IMR-90 (cell line): ENCODE results near the gene GPC4. TPM values are rescaled to one million over a fixed set of nuclear protein-coding genes. Genes with fewer than 3 reads are reported as not detected.

Experiments used
- ATAC-seq: fragments of 200-7000 bp; cut with Tn5 transposase; 2 replicates; pipeline ENCODE4 v1.9.1; 2020; ENCODE audit warnings: low read depth, mild to moderate bottlenecking, moderate library complexity
- BruUV-seq: library from RNA; stranded (reverse); fragments of 400-500 nt; replicated peaks from 2 replicates; lab custom pipeline; 2021; lab: Mats Ljungman, UMichigan
- CTCF ChIA-PET: fragments of 300-600 bp; formaldehyde crosslinking; extraction: SDS; loops from one replicate; lab custom pipeline; 2021; ENCODE audit warnings: antibody characterized with exemption; lab: Yijun Ruan, JAX
- POLR2A ChIA-PET: fragments of 300-600 bp; sonication (Branson Sonifier 250); formaldehyde crosslinking; loops from one replicate; lab custom pipeline; 2022; ENCODE audit warnings: antibody characterized with exemption; ENCODE audit not compliant: unreplicated experiment; lab: Charles Lee
- DNase-seq: peaks from one replicate; pipeline ENCODE4 v3.0.0; 2013
- H2AFZ ChIP-seq: replicated peaks from 2 replicates; pipeline ENCODE3; 2013; ENCODE audit warnings: low read length, mild to moderate bottlenecking; ENCODE audit not compliant: poor library complexity
- H2AK5ac ChIP-seq: 2 replicates; pipeline ENCODE4 v1.6.1; 2013; ENCODE audit warnings: low read depth, low read length, inconsistent platforms
- H2AK9ac ChIP-seq: replicated peaks from 2 replicates; pipeline ENCODE3; 2013; ENCODE audit warnings: mild to moderate bottlenecking, low read depth, low read length, moderate library complexity; ENCODE audit not compliant: poor library complexity
- H2BK120ac ChIP-seq: 2 replicates; pipeline ENCODE4 v1.6.1; 2013; ENCODE audit warnings: low read depth, low read length, inconsistent platforms
- H2BK15ac ChIP-seq: 3 replicates; pipeline ENCODE4 v1.6.1; 2013; ENCODE audit warnings: low read depth, low read length, inconsistent platforms
- H2BK20ac ChIP-seq: 2 replicates; pipeline ENCODE4 v1.6.1; 2013; ENCODE audit warnings: low read depth, mild to moderate bottlenecking, inconsistent platforms, low read length, moderate library complexity
- H2BK5ac ChIP-seq: 2 replicates; pipeline ENCODE4 v1.6.1; 2013; ENCODE audit warnings: mild to moderate bottlenecking, low read depth, low read length, inconsistent platforms; ENCODE audit not compliant: poor library complexity, severe bottlenecking
- H3K14ac ChIP-seq: replicated peaks from 2 replicates; pipeline ENCODE4 v1.6.1; 2013; ENCODE audit warnings: low read depth, low read length, inconsistent platforms
- H3K18ac ChIP-seq: 2 replicates; pipeline ENCODE4 v1.6.1; 2013; ENCODE audit warnings: low read depth, low read length, control low read depth
- H3K23ac ChIP-seq: 2 replicates; pipeline ENCODE4 v1.6.1; 2013; ENCODE audit warnings: low read depth, low read length, inconsistent platforms
- H3K27ac ChIP-seq: 2 replicates; pipeline ENCODE4 v1.5.1; 2013; ENCODE audit warnings: mild to moderate bottlenecking, control low read depth, low read length; ENCODE audit not compliant: insufficient read depth
- H3K27me3 ChIP-seq: 2 replicates; pipeline ENCODE4 v1.6.1; 2013; ENCODE audit warnings: low read length; ENCODE audit not compliant: control insufficient read depth, insufficient read depth
- H3K36me3 ChIP-seq: 2 replicates; pipeline ENCODE4 v1.6.1; 2013; ENCODE audit warnings: low read length, mixed read lengths; ENCODE audit not compliant: control insufficient read depth, insufficient read depth
- H3K4ac ChIP-seq: 2 replicates; pipeline ENCODE4 v1.6.1; 2013; ENCODE audit warnings: low read depth, low read length, inconsistent platforms
- H3K4me1 ChIP-seq: 2 replicates; pipeline ENCODE4 v1.6.1; 2013; ENCODE audit warnings: low read length, mixed read lengths; ENCODE audit not compliant: control insufficient read depth, insufficient read depth
- H3K4me2 ChIP-seq: 2 replicates; pipeline ENCODE4 v1.6.1; 2013; ENCODE audit warnings: low read depth, mild to moderate bottlenecking, control low read depth, low read length, moderate library complexity
- H3K4me3 ChIP-seq: 2 replicates; pipeline ENCODE4 v1.5.1; 2013; ENCODE audit warnings: low read depth, mild to moderate bottlenecking, control low read depth, low read length, moderate library complexity; ENCODE audit not compliant: insufficient read depth
- H3K56ac ChIP-seq: 2 replicates; pipeline ENCODE4 v1.6.1; 2013; ENCODE audit warnings: low read length, inconsistent platforms; ENCODE audit not compliant: insufficient read depth; ENCODE audit errors: extremely low read depth
- H3K79me1 ChIP-seq, 2 experiments: 2 replicates each; pipeline ENCODE4 v1.6.1; 2013; ENCODE audit warnings: low read length in 2 of 2, inconsistent platforms in 1 of 2, low read depth in 1 of 2
- H3K9ac ChIP-seq: 2 replicates; pipeline ENCODE4 v1.6.1; 2013; ENCODE audit warnings: low read depth, low read length, control low read depth
- H3K9me1 ChIP-seq: 2 replicates; pipeline ENCODE4 v1.6.1; 2013; ENCODE audit warnings: low read length, inconsistent platforms; ENCODE audit not compliant: insufficient read depth
- H3K9me3 ChIP-seq: 2 replicates; pipeline ENCODE4 v1.6.1; 2013; ENCODE audit warnings: low read length; ENCODE audit not compliant: control insufficient read depth, insufficient read depth
- H4K20me1 ChIP-seq: 2 replicates; pipeline ENCODE4 v1.6.1; 2013; ENCODE audit warnings: low read length, inconsistent platforms; ENCODE audit not compliant: insufficient read depth
- H4K5ac ChIP-seq: 2 replicates; pipeline ENCODE4 v1.6.1; 2013; ENCODE audit warnings: mild to moderate bottlenecking, low read depth, low read length, control low read depth
- H4K8ac ChIP-seq, 2 experiments: 2 replicates each; pipeline ENCODE4 v1.6.1; 2013; ENCODE audit warnings: low read depth in 2 of 2, low read length in 2 of 2, control low read depth in 1 of 2, inconsistent platforms in 1 of 2
- H4K91ac ChIP-seq: 2 replicates; pipeline ENCODE4 v1.6.1; 2013; ENCODE audit warnings: low read depth, low read length, inconsistent platforms; ENCODE audit not compliant: insufficient read depth
- BHLHE40 ChIP-seq: fragments of 150-350 bp; IDR thresholded peaks from 2 replicates; pipeline ENCODE4 v1.6.1; 2016; ENCODE audit warnings: mild to moderate bottlenecking, low read depth, low read length
- CEBPB ChIP-seq: IDR thresholded peaks from 2 replicates; pipeline ENCODE4 v1.6.1; 2012; ENCODE audit warnings: low read depth, low read length, improper control_type of control experiment
- CHD1 ChIP-seq: IDR thresholded peaks from 2 replicates; pipeline ENCODE4 v1.6.1; 2012; ENCODE audit warnings: low read depth, low read length, improper control_type of control experiment
- FOS ChIP-seq: fragments of 150-350 bp; IDR thresholded peaks from 2 replicates; pipeline ENCODE4 v1.6.1; 2016; ENCODE audit warnings: low read depth, low read length
- MAFK ChIP-seq: IDR thresholded peaks from 2 replicates; pipeline ENCODE4 v1.6.1; 2012; ENCODE audit warnings: low read depth, low read length, improper control_type of control experiment
- MAZ ChIP-seq: IDR thresholded peaks from 2 replicates; pipeline ENCODE4 v1.6.1; 2012; ENCODE audit warnings: low read depth, mild to moderate bottlenecking, low read length, improper control_type of control experiment, moderate library complexity, borderline replicate concordance
- MXI1 ChIP-seq: IDR thresholded peaks from 2 replicates; pipeline ENCODE4 v1.6.1; 2012; ENCODE audit warnings: low read depth, mild to moderate bottlenecking, low read length, moderate library complexity, borderline replicate concordance
- NFE2L2 ChIP-seq: fragments of 150-350 bp; IDR thresholded peaks from 2 replicates; pipeline ENCODE4 v1.6.1; 2016; ENCODE audit warnings: low read depth, mild to moderate bottlenecking, low read length
- POLR2A ChIP-seq: IDR thresholded peaks from 2 replicates; pipeline ENCODE4 v1.6.1; 2012; ENCODE audit warnings: mild to moderate bottlenecking, low read depth, low read length
- RAD21 ChIP-seq: IDR thresholded peaks from 2 replicates; pipeline ENCODE4 v1.6.1; 2012; ENCODE audit warnings: low read length, improper control_type of control experiment
- RCOR1 ChIP-seq: IDR thresholded peaks from 2 replicates; pipeline ENCODE4 v1.6.1; 2012; ENCODE audit warnings: mild to moderate bottlenecking, low read length, improper control_type of control experiment; ENCODE audit not compliant: insufficient replicate concordance
- RFX5 ChIP-seq: IDR thresholded peaks from 2 replicates; pipeline ENCODE4 v1.8.0; 2012; ENCODE audit warnings: low read depth, mild to moderate bottlenecking, low read length, moderate library complexity
- SMC3 ChIP-seq: fragments of 150-350 bp; IDR thresholded peaks from 2 replicates; pipeline ENCODE4 v1.6.1; 2016; ENCODE audit warnings: low read depth, mild to moderate bottlenecking, antibody characterized with exemption, low read length, moderate library complexity
- whole genome bisulfite sequencing, 2 experiments: methylation state at CpG; one replicate each; pipeline versions ENCODE4 v1.1.5 to v1.1.7; 2013; ENCODE audit warnings: missing lambda C conversion rate in 2 of 2; ENCODE audit not compliant: insufficient read length in 1 of 2; ENCODE audit errors: extremely low coverage in 2 of 2; 5-methylcytosine and 5-hydroxymethylcytosine counted together
- dilution Hi-C: fragments of 300-500 bp; cut with HindIII; formaldehyde crosslinking; loops from one replicate; pipeline ENCODE4 v1.14.3; 2018; ENCODE audit warnings: low sequenced_read_pairs; ENCODE audit not compliant: unreplicated experiment
- in situ Hi-C: fragments of 300-500 bp; cut with MboI; formaldehyde crosslinking; loops from 3 replicates; pipeline ENCODE4 v1.14.3; 2019; ENCODE audit warnings: low sequenced_read_pairs, inconsistent platforms, mixed read lengths
- intact Hi-C: fragments of 100-400 bp; cut with micrococcal nuclease; formaldehyde crosslinking; loops from 2 replicates; pipeline ENCODE4 v1.10.0; 2022
- polyA plus RNA-seq, 3 experiments: library from polyadenylated mRNA; depleted of rRNA; stranded (reverse); fragments of >200 nt; gene quantifications; 2 replicates each; pipeline ENCODE4 v1.2.3, GENCODE V29; 2012; ENCODE audit warnings: low replicate concordance in 1 of 3
- total RNA-seq: library from RNA; depleted of rRNA; stranded (reverse); fragments of >200 nt; gene quantifications from 2 replicates; pipeline ENCODE4 v1.2.3, GENCODE V29; 2012
- TF ChIP-seq, protein P1 (sequence below): conservative IDR thresholded peaks from 2 replicates; pipeline ENCODE4 v1.5.1; 2012; ENCODE audit warnings: mild to moderate bottlenecking, low read depth, low read length, improper control_type of control experiment
- TF ChIP-seq, protein P2 (sequence below): fragments of 150-350 bp; IDR thresholded peaks from 2 replicates; pipeline ENCODE4 v1.6.1; 2016; ENCODE audit warnings: low read depth, mild to moderate bottlenecking, low read length, moderate library complexity, borderline replicate concordance
- TF ChIP-seq, protein P3 (sequence below): fragments of 150-350 bp; IDR thresholded peaks from 2 replicates; pipeline ENCODE4 v1.6.1; 2017; ENCODE audit warnings: mild to moderate bottlenecking, antibody characterized with exemption, low read length, low read depth

The GPC4 gene
- total and polyA plus RNA-seq, 2 of the 4 experiments (the other 2 are of a cell fraction) = 0.54 to 1.6 TPM

DNA sequence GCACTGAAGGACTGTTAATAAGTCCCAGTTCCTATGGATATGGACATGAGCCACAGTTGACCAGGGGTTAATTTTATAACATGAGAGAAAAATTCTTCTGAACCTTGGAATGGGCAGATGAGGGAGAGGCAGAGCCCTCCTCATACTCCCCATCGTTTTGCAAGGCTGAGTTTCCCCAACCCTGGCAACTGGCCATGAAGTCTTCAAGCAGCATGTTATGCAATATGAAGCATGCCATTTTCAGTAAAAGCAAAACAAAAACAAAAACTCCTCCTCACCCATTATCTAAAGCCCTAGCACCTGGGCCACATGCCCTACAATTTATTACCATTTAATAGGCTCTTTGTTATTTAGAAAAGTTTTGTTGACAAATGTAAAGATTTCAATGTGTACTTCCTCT lies 64.5 kb downstream of the GPC4 start:
- Histone ChIP-seq H4K20me1 (no peaks in the 10 kb centered on the region), H2BK5ac (no peak overlapping the region), H3K23ac (no peak overlapping the region), H2AK9ac (no peak overlapping the region), H2BK20ac (no peak overlapping the region), H3K27ac (no peak overlapping the region), H2AFZ (no peak overlapping the region), H2BK15ac (no peak overlapping the region), H3K56ac (no peak overlapping the region), H3K4me3 (no peak overlapping the region), H3K9me3 (no peaks in the 10 kb centered on the region), H3K9me1 (no peaks in the 10 kb centered on the region), H3K4ac (no peak overlapping the region), H3K9ac (no peak overlapping the region), H4K91ac (no peak overlapping the region), H3K18ac (no peak overlapping the region), H3K36me3 (no peaks in the 10 kb centered on the region), H2BK120ac (no peak overlapping the region), H4K5ac (no peak overlapping the region), H3K14ac (no peak overlapping the region), H3K4me1 (no peaks in the 10 kb centered on the region), H4K8ac (no peak overlapping the region), H2AK5ac (no peak overlapping the region), H3K4me2 (no peak overlapping the region), H3K27me3 (peaks cover 3% of the 10 kb centered on the region; the same call in 1 of the 2 replicates), H3K79me1 (no peaks in the 10 kb centered on the region)
- dilution Hi-C loops = no loop called here
- no peak for TF ChIP-seq CEBPB
- TF ChIP-seq NFE2L2 = no peak
- no peak for TF ChIP-seq MAZ
- TF ChIP-seq POLR2A = no peak
- TF ChIP-seq, protein P1, sequence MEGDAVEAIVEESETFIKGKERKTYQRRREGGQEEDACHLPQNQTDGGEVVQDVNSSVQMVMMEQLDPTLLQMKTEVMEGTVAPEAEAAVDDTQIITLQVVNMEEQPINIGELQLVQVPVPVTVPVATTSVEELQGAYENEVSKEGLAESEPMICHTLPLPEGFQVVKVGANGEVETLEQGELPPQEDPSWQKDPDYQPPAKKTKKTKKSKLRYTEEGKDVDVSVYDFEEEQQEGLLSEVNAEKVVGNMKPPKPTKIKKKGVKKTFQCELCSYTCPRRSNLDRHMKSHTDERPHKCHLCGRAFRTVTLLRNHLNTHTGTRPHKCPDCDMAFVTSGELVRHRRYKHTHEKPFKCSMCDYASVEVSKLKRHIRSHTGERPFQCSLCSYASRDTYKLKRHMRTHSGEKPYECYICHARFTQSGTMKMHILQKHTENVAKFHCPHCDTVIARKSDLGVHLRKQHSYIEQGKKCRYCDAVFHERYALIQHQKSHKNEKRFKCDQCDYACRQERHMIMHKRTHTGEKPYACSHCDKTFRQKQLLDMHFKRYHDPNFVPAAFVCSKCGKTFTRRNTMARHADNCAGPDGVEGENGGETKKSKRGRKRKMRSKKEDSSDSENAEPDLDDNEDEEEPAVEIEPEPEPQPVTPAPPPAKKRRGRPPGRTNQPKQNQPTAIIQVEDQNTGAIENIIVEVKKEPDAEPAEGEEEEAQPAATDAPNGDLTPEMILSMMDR = no peak
- no peak for TF ChIP-seq RAD21
- TF ChIP-seq, protein P2, sequence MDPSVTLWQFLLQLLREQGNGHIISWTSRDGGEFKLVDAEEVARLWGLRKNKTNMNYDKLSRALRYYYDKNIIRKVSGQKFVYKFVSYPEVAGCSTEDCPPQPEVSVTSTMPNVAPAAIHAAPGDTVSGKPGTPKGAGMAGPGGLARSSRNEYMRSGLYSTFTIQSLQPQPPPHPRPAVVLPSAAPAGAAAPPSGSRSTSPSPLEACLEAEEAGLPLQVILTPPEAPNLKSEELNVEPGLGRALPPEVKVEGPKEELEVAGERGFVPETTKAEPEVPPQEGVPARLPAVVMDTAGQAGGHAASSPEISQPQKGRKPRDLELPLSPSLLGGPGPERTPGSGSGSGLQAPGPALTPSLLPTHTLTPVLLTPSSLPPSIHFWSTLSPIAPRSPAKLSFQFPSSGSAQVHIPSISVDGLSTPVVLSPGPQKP = no peak
- no peak for TF ChIP-seq MXI1
- no peak for TF ChIP-seq MAFK
- TF ChIP-seq, protein P3, sequence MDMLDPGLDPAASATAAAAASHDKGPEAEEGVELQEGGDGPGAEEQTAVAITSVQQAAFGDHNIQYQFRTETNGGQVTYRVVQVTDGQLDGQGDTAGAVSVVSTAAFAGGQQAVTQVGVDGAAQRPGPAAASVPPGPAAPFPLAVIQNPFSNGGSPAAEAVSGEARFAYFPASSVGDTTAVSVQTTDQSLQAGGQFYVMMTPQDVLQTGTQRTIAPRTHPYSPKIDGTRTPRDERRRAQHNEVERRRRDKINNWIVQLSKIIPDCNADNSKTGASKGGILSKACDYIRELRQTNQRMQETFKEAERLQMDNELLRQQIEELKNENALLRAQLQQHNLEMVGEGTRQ = no peak
- no peak for TF ChIP-seq SMC3
- no peak for TF ChIP-seq CHD1
- no peak for TF ChIP-seq RCOR1
- TF ChIP-seq RFX5 = no peak
- no peak for TF ChIP-seq BHLHE40
- TF ChIP-seq FOS = no peak
- intact Hi-C loops = no loop called here
- no peak for DNase-seq
- POLR2A ChIA-PET = no interaction called here
- whole genome bisulfite sequencing, 2 experiments = no CpG with 5 or more reads among the region's 1 CpG
- ATAC-seq = no peak
- in situ Hi-C loops = no loop called here
- CTCF ChIA-PET = no interaction called here
- no TSS peak for BruUV-seq
